ENCODE results near the gene RNF145. TPM values are rescaled to one million over a fixed set of nuclear protein-coding genes. Genes with fewer than 3 reads are reported as not detected.

Gene RNF145
- total RNA-seq, 1 experiment from 2014 or later: 193 TPM

- H3K36me3 Mint-ChIP-seq (ENCODE audit: insufficient read depth, unreplicated experiment): peaks cover 43% of the 10 kb centered on the region
- CTCF ChIA-PET: interaction anchor here (0.6 to 1.8 kb wide), 17 partner anchors 15 to 830 kb away, joined by 3 to 42 read pairs (median 5); partner anchors contain the start of gene UBLCP1
- no peak overlapping the region for H3K27ac Mint-ChIP-seq (ENCODE audit: unreplicated experiment)
- no peak for DNase-seq
- TSS peak; percentile 74 for BruUV-seq (replicated peaks)
- H3K4me1 Mint-ChIP-seq (ENCODE audit: low read depth, unreplicated experiment): peaks cover 8% of the 10 kb centered on the region
- no peaks in the 10 kb centered on the region for H3K27me3 Mint-ChIP-seq (ENCODE audit: unreplicated experiment)
- no peaks in the 10 kb centered on the region for H3K9me3 Mint-ChIP-seq (ENCODE audit: low read depth, unreplicated experiment)
- TF ChIP-seq CTCF (IDR thresholded peaks at IDR 0.05; ENCODE audit: unreplicated experiment): no peak
- H3K4me3 Mint-ChIP-seq (ENCODE audit: low read depth, unreplicated experiment): no peak overlapping the region
- intact Hi-C loops (cut with micrococcal nuclease; ENCODE audit: unreplicated experiment): loop anchor here (1.0 to 10.0 kb wide), 5 partner anchors 49 to 827 kb away; partner anchors contain the start of gene UBLCP1
These were observed 51.8 kb downstream of the RNF145 start for GRCh38 chr5:159157552-159157951.

DNA sequence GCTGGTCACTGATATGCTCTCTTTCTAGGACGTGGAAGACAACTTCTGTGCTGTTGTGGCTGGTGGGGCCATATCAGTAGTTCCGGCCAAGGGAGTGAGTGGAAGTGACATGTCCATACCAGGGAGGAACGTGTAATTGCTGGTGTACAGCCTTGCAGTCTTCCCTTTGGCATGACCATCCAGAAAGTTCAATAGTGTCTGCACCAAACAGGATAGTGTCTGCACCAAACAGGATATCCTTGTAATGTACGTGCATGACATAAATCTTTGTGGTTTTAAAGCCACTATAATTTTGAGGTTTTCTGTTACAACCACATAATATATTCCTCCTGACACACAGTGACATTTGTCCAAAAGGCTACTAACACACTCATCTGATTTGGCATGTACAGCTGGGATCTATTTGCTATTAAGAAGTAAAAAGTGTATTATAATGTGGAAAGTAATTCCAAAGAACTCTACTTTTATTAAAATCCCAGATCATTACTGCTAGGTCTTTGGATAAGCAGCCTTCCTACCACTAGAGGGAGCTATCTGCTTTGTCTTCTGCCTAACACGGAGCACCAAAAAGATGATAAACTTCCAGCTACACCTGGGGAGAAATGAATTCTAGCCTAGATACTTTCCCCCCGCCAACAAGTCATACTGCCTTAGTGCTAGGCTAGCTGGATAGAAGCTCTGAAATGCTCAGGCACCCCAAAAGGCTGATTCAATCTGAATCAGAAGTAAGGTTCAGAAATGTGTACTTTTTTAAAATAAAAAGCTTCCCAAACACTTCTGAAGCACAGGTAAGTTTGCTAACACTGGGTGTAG, 52.7 kb downstream of the RNF145 start:
- BruUV-seq (replicated peaks): no TSS peak
- CTCF ChIA-PET: interaction anchor here (0.7 to 1.8 kb wide), 21 partner anchors 20 to 888 kb away, joined by 3 to 42 read pairs (median 3); partner anchors contain the start of gene UBLCP1
- Mint-ChIP-seq H3K4me3 (ENCODE audit: low read depth, unreplicated experiment) (no peak overlapping the region), H3K36me3 (ENCODE audit: insufficient read depth, unreplicated experiment) (peaks cover 41% of the 10 kb centered on the region), H3K27me3 (ENCODE audit: unreplicated experiment) (no peaks in the 10 kb centered on the region), H3K9me3 (ENCODE audit: low read depth, unreplicated experiment) (no peaks in the 10 kb centered on the region), H3K27ac (ENCODE audit: unreplicated experiment) (no peak overlapping the region), H3K4me1 (ENCODE audit: low read depth, unreplicated experiment) (peaks cover 8% of the 10 kb centered on the region)
- peak; percentile 58 for DNase-seq
- peak; percentile 78 for TF ChIP-seq CTCF (IDR thresholded peaks at IDR 0.05; ENCODE audit: unreplicated experiment)
- intact Hi-C loops (cut with micrococcal nuclease; ENCODE audit: unreplicated experiment): loop anchor here (1.0 to 10.0 kb wide), 6 partner anchors 50 to 828 kb away; partner anchors contain the start of gene UBLCP1

DNA sequence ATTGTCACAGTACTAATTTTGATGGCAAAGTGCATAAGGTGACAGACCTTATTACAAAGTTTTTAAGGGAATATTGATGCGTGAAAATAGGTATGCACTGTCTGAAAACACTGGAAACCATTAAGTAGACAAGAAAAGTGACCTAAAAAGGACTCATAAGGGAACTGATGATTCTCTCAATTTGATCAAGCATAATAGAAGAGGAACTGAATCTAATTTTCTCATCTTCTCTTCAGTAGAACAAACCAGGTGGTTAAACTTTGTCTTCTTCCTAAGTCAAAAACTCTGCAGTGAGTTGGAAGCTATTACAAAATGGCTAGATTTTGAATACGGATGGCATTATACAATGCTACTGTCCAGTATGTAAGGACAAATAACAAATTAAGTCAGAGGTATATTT, 53.4 kb downstream of the RNF145 start:
- no TSS peak for BruUV-seq (replicated peaks)
- intact Hi-C loops (cut with micrococcal nuclease; ENCODE audit: unreplicated experiment): loop anchor here (1.0 to 10.0 kb wide), 5 partner anchors 51 to 829 kb away; partner anchors contain the start of gene UBLCP1
- TF ChIP-seq CTCF (IDR thresholded peaks at IDR 0.05; ENCODE audit: unreplicated experiment): no peak
- CTCF ChIA-PET: interaction anchor here (0.6 kb wide), 1 partner anchor 75 kb away, joined by 3 read pairs; no protein-coding TSS in a partner anchor
- Mint-ChIP-seq H3K36me3 (ENCODE audit: insufficient read depth, unreplicated experiment) (peaks cover 35% of the 10 kb centered on the region), H3K9me3 (ENCODE audit: low read depth, unreplicated experiment) (no peaks in the 10 kb centered on the region), H3K27me3 (ENCODE audit: unreplicated experiment) (no peaks in the 10 kb centered on the region), H3K4me3 (ENCODE audit: low read depth, unreplicated experiment) (no peak overlapping the region), H3K27ac (ENCODE audit: unreplicated experiment) (no peak overlapping the region), H3K4me1 (ENCODE audit: low read depth, unreplicated experiment) (peaks cover 8% of the 10 kb centered on the region)
- DNase-seq: no peak

DNA sequence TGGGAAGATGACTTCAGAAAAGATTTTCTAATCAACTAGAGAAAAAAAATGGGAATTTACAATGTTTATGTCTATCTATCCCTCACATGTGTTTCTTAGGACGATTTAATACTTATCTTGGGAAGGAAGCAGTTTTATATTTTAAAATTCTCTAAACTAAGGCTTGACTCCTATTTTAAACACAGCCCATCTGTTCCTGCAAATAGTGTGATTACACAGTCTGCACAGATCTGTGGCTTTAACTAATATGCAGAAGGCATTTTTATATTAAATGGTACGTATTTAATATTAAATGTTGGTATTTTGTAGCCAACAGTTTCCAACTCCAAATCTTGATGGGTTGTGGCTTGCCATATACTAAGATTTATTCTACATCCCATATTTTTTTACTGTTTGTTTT, 56.5 kb downstream of the RNF145 start:
- intact Hi-C loops (cut with micrococcal nuclease; ENCODE audit: unreplicated experiment): loop anchor here (5.0 to 10.0 kb wide), 2 partner anchors 832 to 1054 kb away; no protein-coding TSS in a partner anchor
- Mint-ChIP-seq H3K9me3 (ENCODE audit: low read depth, unreplicated experiment) (no peaks in the 10 kb centered on the region), H3K4me3 (ENCODE audit: low read depth, unreplicated experiment) (no peak overlapping the region), H3K36me3 (ENCODE audit: insufficient read depth, unreplicated experiment) (peaks cover 26% of the 10 kb centered on the region), H3K4me1 (ENCODE audit: low read depth, unreplicated experiment) (peaks cover under 1% of the 10 kb centered on the region), H3K27me3 (ENCODE audit: unreplicated experiment) (peaks cover 18% of the 10 kb centered on the region), H3K27ac (ENCODE audit: unreplicated experiment) (no peak overlapping the region)
- no TSS peak for BruUV-seq (replicated peaks)
- CTCF ChIA-PET: no interaction called here
- no peak for DNase-seq
- TF ChIP-seq CTCF (IDR thresholded peaks at IDR 0.05; ENCODE audit: unreplicated experiment): no peak

Measured in Calu3 (cell line).